SK-N-SH (cell line): Measurements from ENCODE around the gene EMILIN2. TPM values are rescaled to one million over a fixed set of nuclear protein-coding genes. Genes with fewer than 3 reads are reported as not detected.

Source experiments
- CTCF ChIA-PET: fragments of 300-600, 350-600 bp; formaldehyde crosslinking; extraction: SDS; loops from one replicate; lab custom pipeline; 2021; lab: Yijun Ruan, JAX
- POLR2A ChIA-PET: fragments of 350-600 bp; sonication (Branson Sonifier 250); formaldehyde crosslinking; extraction: SDS; loops from one replicate; lab custom pipeline; 2020; ENCODE audit warnings: antibody characterized with exemption, inconsistent platforms; lab: Yijun Ruan, JAX
- DNase-seq: peaks from one replicate; pipeline ENCODE4 v3.0.0; 2012
- H2AFZ ChIP-seq: fragments of 200-600 bp; sonication (generic); 2 replicates; pipeline ENCODE4 v1.8.1; 2016; ENCODE audit warnings: antibody characterized with exemption, mild to moderate bottlenecking, low read depth
- H3F3A ChIP-seq: fragments of 200-600 bp; sonication (generic); replicated peaks from 2 replicates; pipeline ENCODE3; 2016; ENCODE audit warnings: antibody characterized with exemption, mild to moderate bottlenecking; ENCODE audit not compliant: insufficient read depth
- H3K27ac ChIP-seq, 2 experiments: fragments of 200-500 bp in 1 of 2; fragments of 200-600 bp in 1 of 2; sonication (Bioruptor generic) in 1 of 2; sonication (generic), shearing (Covaris generic) in 1 of 2; 2 replicates each; pipeline versions ENCODE4 v1.5.1 to v1.6.1; 2014 to 2016; ENCODE audit warnings: low read depth in 2 of 2, inconsistent platforms in 1 of 2, low read length in 1 of 2, mild to moderate bottlenecking in 1 of 2, mixed read lengths in 1 of 2
- H3K27me3 ChIP-seq: fragments of 200-600 bp; sonication (generic), shearing (Covaris generic); 2 replicates; pipeline ENCODE4 v1.6.1; 2016; ENCODE audit warnings: mixed run types; ENCODE audit not compliant: insufficient read depth
- H3K36me3 ChIP-seq, 2 experiments: fragments of 200-500 bp in 1 of 2; fragments of 200-600 bp in 1 of 2; sonication (Bioruptor generic) in 1 of 2; sonication (generic) in 1 of 2; replicated peaks in 1 of 2; 2 replicates each; pipeline versions ENCODE3 to v1.5.1; 2014 to 2016; ENCODE audit warnings: low read length in 1 of 2, mild to moderate bottlenecking in 1 of 2; ENCODE audit not compliant: insufficient read depth in 2 of 2, control insufficient read depth in 1 of 2
- H3K4me1 ChIP-seq, 2 experiments: fragments of 200-500 bp in 1 of 2; fragments of 200-600 bp in 1 of 2; sonication (Bioruptor generic) in 1 of 2; sonication (generic), shearing (Covaris generic) in 1 of 2; 2 replicates each; pipeline versions ENCODE4 v1.5.1 to v1.6.1; 2014 to 2016; ENCODE audit warnings: low read depth in 1 of 2, low read length in 1 of 2, mixed run types in 1 of 2; ENCODE audit not compliant: insufficient read depth in 2 of 2, control insufficient read depth in 1 of 2
- H3K4me2 ChIP-seq: fragments of 200-600 bp; sonication (generic), shearing (Covaris generic); 2 replicates; pipeline ENCODE4 v1.6.1; 2017; ENCODE audit warnings: mixed run types
- H3K4me3 ChIP-seq, 2 experiments: fragments of 200-500 bp in 1 of 2; fragments of 200-600 bp in 1 of 2; sonication (Bioruptor generic) in 1 of 2; sonication (generic), shearing (Covaris generic) in 1 of 2; 2 replicates each; pipeline versions ENCODE4 v1.5.1 to v1.8.1; 2014 to 2016; ENCODE audit warnings: low read depth in 2 of 2, inconsistent platforms in 1 of 2, low read length in 1 of 2, mild to moderate bottlenecking in 1 of 2, mixed read lengths in 1 of 2, moderate library complexity in 1 of 2
- H3K79me2 ChIP-seq: fragments of 200-600 bp; sonication (generic); 2 replicates; pipeline ENCODE4 v1.8.1; 2017; ENCODE audit warnings: mild to moderate bottlenecking; ENCODE audit not compliant: insufficient read depth
- H3K9ac ChIP-seq: fragments of 200-600 bp; sonication (generic); 2 replicates; pipeline ENCODE4 v1.6.1; 2017; ENCODE audit warnings: mixed run types
- H3K9me2 ChIP-seq: fragments of 200-600 bp; sonication (generic); 2 replicates; pipeline ENCODE4 v1.6.1; 2017; ENCODE audit warnings: mixed run types
- H3K9me3 ChIP-seq: fragments of 200-600 bp; sonication (generic); 2 replicates; pipeline ENCODE4 v1.6.1; 2017; ENCODE audit warnings: mixed run types, mild to moderate bottlenecking, moderate library complexity
- H4K20me1 ChIP-seq: fragments of 200-600 bp; sonication (generic); 2 replicates; pipeline ENCODE4 v1.6.1; 2017; ENCODE audit warnings: mild to moderate bottlenecking, mixed run types; ENCODE audit not compliant: insufficient read depth
- CTCF ChIP-seq: fragments of 200-600 bp; sonication (generic); IDR thresholded peaks from 2 replicates; pipeline ENCODE4 v1.6.1; 2017; ENCODE audit warnings: antibody characterized with exemption, mild to moderate bottlenecking, moderate library complexity
- ELF1 ChIP-seq: IDR thresholded peaks from 2 replicates; pipeline ENCODE4 v1.4.0; 2012
- EP300 ChIP-seq, 2 experiments: IDR thresholded peaks; 2 replicates each; pipeline versions ENCODE4 v1.4.0 to v1.6.1; 2012; ENCODE audit warnings: borderline replicate concordance in 1 of 2, low read depth in 1 of 2, low read length in 1 of 2
- FOSL2 ChIP-seq: IDR thresholded peaks from 2 replicates; pipeline ENCODE4 v1.4.0; 2012; ENCODE audit warnings: low read depth, mild to moderate bottlenecking, moderate library complexity, borderline replicate concordance
- GATA2 ChIP-seq: sonication (generic); formaldehyde crosslinking; IDR thresholded peaks from 2 replicates; pipeline ENCODE4 v1.5.0; 2020; ENCODE audit warnings: mild to moderate bottlenecking, missing genetic modification reagents
- IRF3 ChIP-seq: fragments of 150-350 bp; IDR thresholded peaks from 2 replicates; pipeline ENCODE4 v1.6.1; 2016; ENCODE audit warnings: mild to moderate bottlenecking, low read depth, low read length
- MAX ChIP-seq: IDR thresholded peaks from 2 replicates; pipeline ENCODE4 v1.4.0; 2012; ENCODE audit warnings: low read depth
- MXI1 ChIP-seq: IDR thresholded peaks from 2 replicates; pipeline ENCODE4 v1.6.1; 2012; ENCODE audit warnings: mild to moderate bottlenecking, low read depth, low read length, improper control_type of control experiment
- NFIC ChIP-seq: IDR thresholded peaks from 2 replicates; pipeline ENCODE4 v1.4.0; 2012; ENCODE audit warnings: borderline replicate concordance
- NRF1 ChIP-seq: IDR thresholded peaks from 2 replicates; pipeline ENCODE4 v1.6.1; 2012; ENCODE audit warnings: low read depth, mild to moderate bottlenecking, low read length
- POLR2AphosphoS5 ChIP-seq: IDR thresholded peaks from 2 replicates; pipeline ENCODE4 v1.6.1; 2012; ENCODE audit warnings: low read depth, low read length
- RAD21 ChIP-seq: IDR thresholded peaks from 2 replicates; pipeline ENCODE4 v1.6.1; 2012; ENCODE audit warnings: mild to moderate bottlenecking, low read length
- RCOR1 ChIP-seq: fragments of 150-350 bp; IDR thresholded peaks from 2 replicates; pipeline ENCODE4 v1.6.1; 2017; ENCODE audit warnings: antibody characterized with exemption, low read length
- RFX5 ChIP-seq: IDR thresholded peaks from 2 replicates; pipeline ENCODE4 v1.6.1; 2012; ENCODE audit warnings: mild to moderate bottlenecking, improper control_type of control experiment, low read length
- RXRA ChIP-seq: IDR thresholded peaks from 2 replicates; pipeline ENCODE4 v1.4.0; 2012; ENCODE audit warnings: low read depth, mild to moderate bottlenecking, borderline replicate concordance
- SIN3A ChIP-seq: IDR thresholded peaks from 2 replicates; pipeline ENCODE4 v1.6.1; 2012; ENCODE audit warnings: low read depth, mild to moderate bottlenecking, low read length, moderate library complexity, borderline replicate concordance
- TEAD4 ChIP-seq: IDR thresholded peaks from 2 replicates; pipeline ENCODE4 v1.4.0; 2012; ENCODE audit warnings: mild to moderate bottlenecking, borderline replicate concordance; ENCODE audit not compliant: insufficient read depth
- USF1 ChIP-seq: IDR thresholded peaks from 2 replicates; pipeline ENCODE4 v1.4.0; 2012; ENCODE audit warnings: low read depth, borderline replicate concordance
- WGBS: methylation state at CpG from one replicate; pipeline ENCODE4 v1.1.6; 2017; ENCODE audit warnings: low lambda C conversion rate; 5-methylcytosine and 5-hydroxymethylcytosine counted together
- polyA plus RNA-seq, 3 experiments: library from polyadenylated mRNA; depleted of rRNA; stranded (reverse); fragments of >200 nt; gene quantifications; 2 replicates each; pipeline ENCODE4 v1.2.3, GENCODE V29; 2012
- TF ChIP-seq, protein P1 (sequence below): fragments of 150-350 bp; IDR thresholded peaks from 2 replicates; pipeline ENCODE4 v1.6.1; 2017; ENCODE audit warnings: antibody characterized with exemption, low read length, low read depth, borderline replicate concordance

The EMILIN2 gene
- polyA plus RNA-seq, 1 of the 3 experiments (the other 2 are of a cell fraction), result 1.4 TPM

- TF ChIP-seq SIN3A (no peak), POLR2AphosphoS5 (no peak), RCOR1 (no peak), RFX5 (no peak)
These were observed 33.1 kb downstream of the EMILIN2 start (continued) for GRCh38 chr18:2879889-2880288.

DNA sequence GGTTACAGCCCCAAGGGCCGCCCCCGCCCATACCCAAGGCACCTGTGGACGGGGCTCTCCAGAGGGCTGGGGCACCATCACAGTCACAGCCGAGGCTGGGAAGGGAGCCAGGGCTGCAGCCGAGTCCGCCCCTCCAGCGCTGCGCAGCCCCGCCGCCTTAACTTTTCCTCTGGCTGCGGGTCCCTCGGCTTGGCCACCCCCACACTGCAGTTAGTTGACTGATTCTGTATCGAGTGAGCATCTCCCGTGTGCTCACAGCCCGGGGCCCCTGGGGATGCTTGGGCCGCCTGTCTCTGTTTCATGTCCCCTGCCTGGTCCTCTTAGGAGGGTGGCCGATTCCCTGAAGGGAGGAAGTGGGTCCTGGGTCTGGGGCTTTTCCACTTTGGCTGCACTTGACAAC is 33.7 kb downstream of the EMILIN2 start:
- Histone ChIP-seq H4K20me1 (no peaks in the 10 kb centered on the region), H3F3A (no peaks in the 10 kb centered on the region), H3K9me3 (no peaks in the 10 kb centered on the region), H3K36me3 (no peaks in the 10 kb centered on the region), H3K79me2 (no peaks in the 10 kb centered on the region), H3K4me1 (no peaks in the 10 kb centered on the region)
- POLR2A ChIA-PET, result no interaction called here
- CTCF ChIA-PET, result no interaction called here
- WGBS, result 49% methylated on average over 5 of the region's 17 CpGs
- TF ChIP-seq RXRA (no peak), GATA2 (CRISPR knock-in tag) (no peak), MXI1 (no peak), USF1 (no peak), RAD21 (no peak), SIN3A (no peak), NRF1 (no peak), TEAD4 (no peak), RCOR1 (no peak), FOSL2 (no peak), POLR2AphosphoS5 (no peak), ELF1 (no peak), IRF3 (no peak), CTCF (no peak), EP300 (IDR thresholded peaks at IDR 0.05; ENCODE audit: borderline replicate concordance in 1 of 2, low read depth in 1 of 2, low read length in 1 of 2) (no peak), NFIC (no peak), MAX (no peak)
- TF ChIP-seq, protein P1, sequence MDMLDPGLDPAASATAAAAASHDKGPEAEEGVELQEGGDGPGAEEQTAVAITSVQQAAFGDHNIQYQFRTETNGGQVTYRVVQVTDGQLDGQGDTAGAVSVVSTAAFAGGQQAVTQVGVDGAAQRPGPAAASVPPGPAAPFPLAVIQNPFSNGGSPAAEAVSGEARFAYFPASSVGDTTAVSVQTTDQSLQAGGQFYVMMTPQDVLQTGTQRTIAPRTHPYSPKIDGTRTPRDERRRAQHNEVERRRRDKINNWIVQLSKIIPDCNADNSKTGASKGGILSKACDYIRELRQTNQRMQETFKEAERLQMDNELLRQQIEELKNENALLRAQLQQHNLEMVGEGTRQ, result no peak
- TF ChIP-seq, all 33 proteins: peak for 0
- H3K4me2 ChIP-seq, result no peak overlapping the region
- H3K9ac ChIP-seq, result no peak overlapping the region
- H3K27ac ChIP-seq, result no peak overlapping the region
- no peaks in the 10 kb centered on the region for H3K9me2 ChIP-seq
- no peak for DNase-seq
- no peak overlapping the region for H3K4me3 ChIP-seq
- H2AFZ ChIP-seq, result no peak overlapping the region
- H3K27me3 ChIP-seq, result peaks cover 7% of the 10 kb centered on the region; the same call in 1 of the 2 replicates
